Caco-2 (cell line): Measurements from ENCODE around the gene HNRNPA0. TPM values are rescaled to one million over a fixed set of nuclear protein-coding genes. Genes with fewer than 3 reads are reported as not detected.

Source experiments
- BruUV-seq: library from RNA; stranded (reverse); fragments of 400-500 nt; replicated peaks from 2 replicates; lab custom pipeline; 2021; lab: Mats Ljungman, UMichigan
- CTCF ChIA-PET: fragments of 300-600 bp; sonication (Branson Sonifier 250); formaldehyde crosslinking; loops from one replicate; lab custom pipeline; 2022; ENCODE audit warnings: antibody characterized with exemption; lab: Charles Lee
- POLR2A ChIA-PET: fragments of 300-600 bp; sonication (Branson Sonifier 250); formaldehyde crosslinking; loops from one replicate; lab custom pipeline; 2022; ENCODE audit warnings: antibody characterized with exemption; lab: Charles Lee
- DNase-seq, 2 experiments: peaks; one replicate each; pipeline versions ENCODE4 v3.0.0 to v3.0.0-alpha.2; 2020 to 2022
- H3K27me3 ChIP-seq: replicated peaks from 2 replicates; pipeline ENCODE4 v1.6.0; 2011; ENCODE audit warnings: low read length; ENCODE audit not compliant: control insufficient read depth, insufficient read depth
- H3K36me3 ChIP-seq: 2 replicates; pipeline ENCODE4 v1.5.1; 2011; ENCODE audit warnings: low read length; ENCODE audit not compliant: control insufficient read depth, insufficient read depth
- H3K4me1 ChIP-seq: fragments of 250-450 bp; sonication (Bioruptor Pico); 2 replicates; pipeline ENCODE4 v1.5.1; 2020; ENCODE audit warnings: mild to moderate bottlenecking
- H3K4me3 ChIP-seq: 2 replicates; pipeline ENCODE4 v1.5.1; 2011; ENCODE audit warnings: low read depth, mild to moderate bottlenecking, control low read depth, low read length
- H3K9me3 ChIP-seq: fragments of 250-450 bp; sonication (Bioruptor Pico); 2 replicates; pipeline ENCODE4 v1.5.1; 2020; ENCODE audit warnings: mild to moderate bottlenecking, moderate library complexity
- H3K27ac Mint-ChIP-seq: one replicate; pipeline ENCODE4 v1.8.0; 2022; ENCODE audit warnings: mixed read lengths; ENCODE audit not compliant: unreplicated experiment
- H3K27me3 Mint-ChIP-seq: one replicate; pipeline ENCODE4 v1.8.0; 2022; ENCODE audit warnings: mixed read lengths; ENCODE audit not compliant: insufficient read depth, unreplicated experiment
- H3K36me3 Mint-ChIP-seq: one replicate; pipeline ENCODE4 v1.8.0; 2022; ENCODE audit warnings: mild to moderate bottlenecking, mixed read lengths; ENCODE audit not compliant: insufficient read depth, unreplicated experiment
- H3K4me1 Mint-ChIP-seq: one replicate; pipeline ENCODE4 v1.8.0; 2022; ENCODE audit warnings: low read depth, mixed read lengths; ENCODE audit not compliant: unreplicated experiment
- H3K4me3 Mint-ChIP-seq: one replicate; pipeline ENCODE4 v1.8.0; 2022; ENCODE audit warnings: mild to moderate bottlenecking, moderate library complexity, mixed read lengths; ENCODE audit not compliant: unreplicated experiment
- H3K9me3 Mint-ChIP-seq: one replicate; pipeline ENCODE4 v1.8.0; 2022; ENCODE audit warnings: mixed read lengths; ENCODE audit not compliant: unreplicated experiment
- CTCF ChIP-seq, 2 experiments: fragments of 200-600 bp in 1 of 2; IDR thresholded peaks; 1 replicate in 1 of 2; 2 replicates in 1 of 2; pipeline versions ENCODE4 v1.5.1 to v1.8.0; 2011 to 2022; ENCODE audit warnings: antibody characterized with exemption in 1 of 2, control low read depth in 1 of 2, inconsistent platforms in 1 of 2, low read depth in 1 of 2, low read length in 1 of 2, mild to moderate bottlenecking in 1 of 2, moderate library complexity in 1 of 2; ENCODE audit not compliant: insufficient read depth in 1 of 2, severe bottlenecking in 1 of 2, unreplicated experiment in 1 of 2
- intact Hi-C: fragments of 100-400 bp; cut with micrococcal nuclease; formaldehyde crosslinking; loops from one replicate; pipeline ENCODE4 v1.10.0; 2022; ENCODE audit not compliant: unreplicated experiment
- total RNA-seq: library from RNA; stranded (reverse); gene quantifications from 2 replicates; pipeline ENCODE4 v1.2.3, GENCODE V29; 2022

HNRNPA0 gene
- total RNA-seq, 1 experiment from 2014 or later, result 42.5 TPM

- Mint-ChIP-seq H3K27me3 (peaks cover 10% of the 10 kb centered on the region), H3K9me3 (no peaks in the 10 kb centered on the region), H3K27ac (no peak overlapping the region), H3K4me1 (no peaks in the 10 kb centered on the region), H3K36me3 (no peaks in the 10 kb centered on the region), H3K4me3 (no peak overlapping the region)
- Histone ChIP-seq H3K9me3 (no peaks in the 10 kb centered on the region), H3K4me1 (no peaks in the 10 kb centered on the region), H3K27me3 (no peaks in the 10 kb centered on the region), H3K4me3 (no peak overlapping the region), H3K36me3 (no peaks in the 10 kb centered on the region)
- POLR2A ChIA-PET, result no interaction called here
- no peak for DNase-seq
- intact Hi-C loops, result no loop called here
- BruUV-seq, result no TSS peak
- TF ChIP-seq CTCF (IDR thresholded peaks at IDR 0.05; ENCODE audit: insufficient read depth in 1 of 2, low read depth in 1 of 2, low read length in 1 of 2, severe bottlenecking in 1 of 2, unreplicated experiment in 1 of 2), result no peak
- CTCF ChIA-PET, result interaction anchor here (0.7 to 1.0 kb wide), 2 partner anchors 22 to 481 kb away, joined by 3 to 4 read pairs; no protein-coding TSS in a partner anchor
Observed at GRCh38 chr5:137800700-137801411, 46.7 kb upstream of the HNRNPA0 start.

- no peak for DNase-seq
- CTCF ChIA-PET, result no interaction called here
- Mint-ChIP-seq H3K4me3 (no peak overlapping the region), H3K36me3 (no peaks in the 10 kb centered on the region), H3K27me3 (peaks cover 7% of the 10 kb centered on the region), H3K4me1 (peaks cover 10% of the 10 kb centered on the region), H3K27ac (no peak overlapping the region), H3K9me3 (no peaks in the 10 kb centered on the region)
- no peak overlapping the region for H3K4me3 ChIP-seq
- H3K9me3 ChIP-seq, result no peaks in the 10 kb centered on the region
- POLR2A ChIA-PET, result no interaction called here
- H3K27me3 ChIP-seq, result no peaks in the 10 kb centered on the region
- intact Hi-C loops, result no loop called here
- no peak for TF ChIP-seq CTCF (IDR thresholded peaks at IDR 0.05; ENCODE audit: insufficient read depth in 1 of 2, low read depth in 1 of 2, low read length in 1 of 2, severe bottlenecking in 1 of 2, unreplicated experiment in 1 of 2)
- BruUV-seq, result no TSS peak
- peaks cover 9% of the 10 kb centered on the region for H3K4me1 ChIP-seq
- no peaks in the 10 kb centered on the region for H3K36me3 ChIP-seq
Observed at GRCh38 chr5:137796279-137796678, 42.1 kb upstream of the HNRNPA0 start.

DNA sequence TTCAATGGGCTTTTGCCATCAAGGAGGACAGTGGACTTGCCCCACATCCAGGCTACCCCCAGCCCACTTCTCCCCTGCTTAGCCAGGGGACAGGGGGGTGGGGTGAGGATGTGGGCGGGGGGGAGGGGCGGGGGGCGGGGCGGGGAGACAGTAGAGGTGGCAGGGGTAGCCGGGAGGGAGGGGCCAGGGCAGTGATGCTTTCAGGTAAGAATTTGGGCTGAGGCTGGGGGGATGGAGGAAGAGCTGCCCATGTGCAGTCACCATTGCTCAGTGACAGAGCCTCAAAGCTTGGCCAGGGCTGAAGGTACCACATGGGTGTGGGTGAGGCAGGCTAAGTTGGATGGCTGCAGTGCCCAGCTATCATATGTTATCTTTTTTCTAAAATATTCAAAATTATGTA, 40.7 kb upstream of the HNRNPA0 start:
- CTCF ChIA-PET, result interaction anchor here (1.0 kb wide), 1 partner anchor 16 kb away, joined by 4 read pairs; no protein-coding TSS in a partner anchor
- no peak overlapping the region for H3K4me3 Mint-ChIP-seq

More for the DNA sequence above, 40.7 kb upstream of the HNRNPA0 start:
- intact Hi-C loops, result no loop called here
- DNase-seq, result no peak
- Histone ChIP-seq H3K9me3 (no peaks in the 10 kb centered on the region), H3K4me3 (no peak overlapping the region), H3K27me3 (no peaks in the 10 kb centered on the region), H3K4me1 (peaks cover 9% of the 10 kb centered on the region), H3K36me3 (no peaks in the 10 kb centered on the region)
- POLR2A ChIA-PET, result no interaction called here
- peaks cover 10% of the 10 kb centered on the region for H3K4me1 Mint-ChIP-seq
- H3K9me3 Mint-ChIP-seq, result no peaks in the 10 kb centered on the region
- no peaks in the 10 kb centered on the region for H3K36me3 Mint-ChIP-seq
- BruUV-seq, result no TSS peak
- H3K27me3 Mint-ChIP-seq, result peaks cover 4% of the 10 kb centered on the region
- TF ChIP-seq CTCF (IDR thresholded peaks at IDR 0.05; ENCODE audit: insufficient read depth in 1 of 2, low read depth in 1 of 2, low read length in 1 of 2, severe bottlenecking in 1 of 2, unreplicated experiment in 1 of 2), result no peak
- H3K27ac Mint-ChIP-seq, result no peak overlapping the region
